GM18511 (cell line): ENCODE data around the gene SLC39A12.

Experiments used
- ATAC-seq: cut with Tn5 transposase; IDR thresholded peaks from one replicate; pipeline ENCODE4 v1.9.1; 2021; ENCODE audit warnings: mild to moderate bottlenecking, moderate library complexity; ENCODE audit not compliant: unreplicated experiment

SLC39A12 gene

DNA sequence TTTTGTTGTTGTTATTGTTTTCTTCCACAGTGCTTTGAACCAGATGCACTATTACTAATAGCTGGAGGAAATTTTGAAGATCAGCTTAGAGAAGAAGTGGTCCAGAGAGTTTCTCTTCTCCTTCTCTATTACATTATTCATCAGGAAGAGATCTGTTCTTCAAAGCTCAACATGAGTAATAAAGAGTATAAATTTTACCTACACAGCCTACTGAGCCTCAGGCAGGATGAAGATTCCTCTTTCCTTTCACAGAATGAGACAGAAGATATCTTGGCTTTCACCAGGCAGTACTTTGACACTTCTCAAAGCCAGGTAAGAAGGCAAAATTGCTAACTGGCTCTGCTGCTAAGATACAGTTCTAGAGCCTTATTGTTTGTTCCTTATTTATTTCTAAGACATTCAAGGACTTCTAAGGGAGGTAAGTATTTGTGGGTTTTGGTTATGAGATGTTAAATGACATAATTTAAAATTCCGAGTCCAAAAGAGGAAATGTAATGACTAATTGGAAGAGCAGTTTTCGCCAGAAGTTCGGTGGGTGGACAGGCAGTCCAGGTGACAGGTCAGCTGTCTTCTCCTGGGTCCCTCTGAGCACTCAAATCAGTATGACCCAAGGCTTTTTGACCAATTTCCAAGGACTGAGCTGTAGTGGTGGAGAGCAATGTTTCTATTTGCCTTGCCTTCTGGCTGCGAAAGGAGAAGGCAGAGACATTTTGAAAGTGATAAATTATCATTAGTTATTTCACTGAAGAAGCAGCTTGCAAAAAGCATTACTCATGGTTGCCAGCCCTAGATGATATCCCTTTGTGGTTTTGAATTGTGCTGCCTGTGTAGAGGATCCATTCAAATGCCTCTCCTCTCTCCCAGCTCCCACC lies 10.1 kb downstream of the SLC39A12 start:
- ATAC-seq: no peak

DNA sequence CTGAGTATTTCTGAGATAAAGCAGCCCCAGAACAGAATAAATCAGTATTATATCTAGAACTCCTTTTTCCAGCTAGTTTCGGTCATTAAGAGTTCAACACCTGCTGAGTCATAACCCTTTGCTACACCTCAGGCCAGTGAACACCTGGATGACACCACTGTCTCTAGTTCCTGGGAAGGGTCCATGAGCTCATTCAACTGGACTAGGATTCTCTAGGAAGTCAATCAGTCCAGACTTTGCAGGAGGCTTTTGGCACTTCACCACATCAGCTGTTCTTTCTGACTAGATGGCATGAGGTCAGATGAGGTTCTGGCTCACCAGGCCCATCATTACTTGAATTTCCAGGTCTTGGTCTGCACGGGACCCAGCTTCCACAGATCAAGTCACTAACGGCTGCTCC lies 11.7 kb downstream of the SLC39A12 start:
- ATAC-seq: no peak

DNA sequence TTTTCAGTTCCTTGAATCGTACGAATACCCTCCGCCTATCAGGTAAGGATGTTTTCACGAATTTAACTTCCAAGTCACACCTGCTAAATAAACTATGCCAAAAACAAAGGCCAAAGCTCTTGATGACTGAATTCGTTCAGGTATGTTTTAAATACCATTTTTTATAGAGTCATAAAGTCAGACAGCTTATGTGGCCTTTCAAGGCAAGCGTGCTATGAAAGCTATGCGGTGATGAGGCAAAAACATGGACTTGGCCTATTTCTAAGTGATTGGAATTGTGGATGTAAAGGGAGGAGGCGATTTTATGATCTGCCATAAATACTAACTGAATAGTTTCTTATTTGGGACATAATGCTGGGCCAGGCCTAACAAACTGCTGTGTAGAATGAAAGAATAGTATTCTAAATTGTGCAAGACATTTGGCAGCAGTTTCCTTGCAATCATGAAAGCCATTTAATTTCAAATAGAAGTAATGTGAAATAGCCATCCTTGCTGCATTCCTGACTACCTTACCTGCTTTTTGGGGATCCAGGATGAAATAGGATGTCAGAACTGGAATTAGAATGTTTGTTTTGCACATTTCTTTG lies 14.0 kb downstream of the SLC39A12 start:
- no peak for ATAC-seq

DNA sequence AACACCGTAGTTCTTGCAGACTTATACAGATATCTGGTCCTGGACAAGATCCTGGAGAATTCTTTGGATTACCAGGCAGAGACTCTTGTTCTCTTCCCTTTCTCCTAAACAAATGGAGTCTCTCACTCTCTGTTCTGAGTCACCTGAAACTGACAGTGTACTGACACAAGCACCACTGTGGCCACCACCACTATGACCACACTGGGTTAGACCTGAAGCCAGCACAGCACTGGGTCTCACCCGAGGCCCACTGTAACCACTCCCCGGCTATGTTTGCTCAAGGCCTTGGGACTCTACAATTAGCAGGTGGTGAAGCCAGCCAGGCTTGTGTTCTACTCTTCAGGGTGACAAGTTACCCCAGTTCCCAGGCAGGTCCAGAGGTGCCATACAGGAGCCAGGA lies 22.8 kb downstream of the SLC39A12 start:
- ATAC-seq: no peak

- ATAC-seq: no peak
These were observed 29.3 kb downstream of the SLC39A12 start for GRCh38 chr10:17980846-17981565.

DNA sequence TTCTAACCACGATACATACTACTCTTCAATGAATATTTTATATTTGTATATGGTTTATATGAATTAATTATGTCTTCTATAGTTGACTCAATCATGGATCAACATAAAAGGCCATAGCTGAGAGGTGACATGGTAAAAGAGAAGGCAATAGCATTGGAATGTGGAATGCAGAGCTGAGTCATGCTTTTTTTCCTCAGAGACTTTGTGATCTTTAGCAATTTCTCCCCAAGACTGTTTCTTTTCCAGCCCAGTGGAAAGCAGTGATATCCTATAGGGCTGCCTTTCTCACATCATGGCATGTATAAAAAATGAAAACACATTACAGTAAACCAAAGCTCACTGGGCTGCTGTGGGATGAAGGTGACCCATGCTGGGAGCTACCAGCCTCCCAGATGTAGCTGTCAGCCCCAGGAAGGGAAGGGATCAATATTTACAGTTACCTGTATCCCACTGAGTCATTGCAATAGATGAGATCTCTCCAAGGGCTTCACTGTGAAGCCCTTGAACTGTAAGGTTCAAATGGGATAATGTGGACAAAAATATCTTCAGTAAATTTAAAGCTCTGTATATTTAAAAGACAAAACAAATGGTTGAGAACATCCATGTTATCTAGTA lies 30.2 kb downstream of the SLC39A12 start:
- ATAC-seq: no peak

DNA sequence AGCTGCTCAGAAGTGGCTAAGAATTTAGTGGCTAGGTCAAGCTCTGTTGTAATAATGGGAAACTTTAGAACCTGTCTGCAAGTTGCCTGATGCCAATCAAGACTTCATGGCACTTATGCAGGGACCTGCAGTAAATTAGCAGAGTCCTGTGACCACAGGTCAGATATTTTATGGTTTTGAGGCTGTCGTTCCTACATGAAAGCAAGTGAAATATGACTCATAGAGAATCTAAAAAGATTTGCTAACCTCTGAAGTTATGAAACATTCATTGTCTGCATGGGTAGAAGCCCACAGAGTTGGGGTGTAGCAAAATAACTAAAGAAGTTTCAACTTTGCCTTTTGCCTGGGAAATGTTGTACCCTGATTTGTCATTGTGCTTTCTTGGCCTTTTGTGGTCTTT lies 32.3 kb downstream of the SLC39A12 start:
- ATAC-seq: peak; percentile 94

DNA sequence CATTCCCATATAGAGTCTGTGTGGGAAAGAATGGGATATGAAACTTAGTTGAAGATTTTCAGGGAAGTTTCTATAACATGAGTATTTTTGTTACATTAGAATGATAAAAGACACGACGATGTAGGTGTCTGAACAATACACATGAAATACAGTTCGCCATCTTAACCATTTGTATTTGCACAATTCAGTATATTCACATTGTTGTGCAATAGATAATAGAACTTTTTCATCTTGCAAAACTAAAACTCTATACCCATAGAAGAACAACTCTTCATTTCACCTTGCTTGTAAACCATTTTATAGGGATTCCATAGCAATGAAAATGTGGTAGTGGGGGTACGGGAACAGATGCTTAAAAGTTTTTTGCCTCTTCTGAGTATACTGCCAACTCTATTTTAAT lies 32.8 kb downstream of the SLC39A12 start:
- no peak for ATAC-seq

GRCh38 chr10:17989908-17990767 lies 38.4 kb downstream of the SLC39A12 start:
- ATAC-seq: peak; percentile 93

GRCh38 chr10:17992266-17992665 lies 40.5 kb downstream of the SLC39A12 start:
- no peak for ATAC-seq

- ATAC-seq: no peak
These were observed 41.6 kb downstream of the SLC39A12 start for GRCh38 chr10:17993361-17993760.

- no peak for ATAC-seq
These were observed 48.9 kb downstream of the SLC39A12 start for GRCh38 chr10:18000601-18001000.

GRCh38 chr10:18005445-18005780 lies 53.7 kb downstream of the SLC39A12 start:
- ATAC-seq: no peak

- no peak for ATAC-seq
These were observed 54.2 kb downstream of the SLC39A12 start for GRCh38 chr10:18005781-18006456.

GRCh38 chr10:18008986-18009385 lies 57.3 kb downstream of the SLC39A12 start:
- ATAC-seq: no peak

GRCh38 chr10:18010050-18010449 lies 58.3 kb downstream of the SLC39A12 start:
- no peak for ATAC-seq

DNA sequence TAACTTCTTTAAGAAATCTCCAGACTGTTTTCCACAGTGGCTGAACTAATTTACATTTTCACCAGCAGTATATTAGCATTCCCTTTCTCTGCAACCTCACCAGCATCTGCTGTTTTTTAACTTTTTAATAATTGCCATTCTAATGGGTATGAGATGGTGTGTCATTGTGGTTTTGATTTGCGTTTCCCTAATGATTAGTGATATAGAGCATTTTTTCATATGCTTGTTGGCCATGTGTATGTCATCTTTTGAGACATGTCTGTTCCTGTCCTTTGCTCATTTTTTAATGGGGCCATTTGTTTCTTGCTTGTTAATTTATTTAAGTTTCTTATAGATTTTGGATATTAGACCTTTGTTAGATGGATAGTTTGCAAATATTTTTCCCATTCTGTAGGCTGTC lies 68.8 kb downstream of the SLC39A12 start:
- ATAC-seq: no peak

DNA sequence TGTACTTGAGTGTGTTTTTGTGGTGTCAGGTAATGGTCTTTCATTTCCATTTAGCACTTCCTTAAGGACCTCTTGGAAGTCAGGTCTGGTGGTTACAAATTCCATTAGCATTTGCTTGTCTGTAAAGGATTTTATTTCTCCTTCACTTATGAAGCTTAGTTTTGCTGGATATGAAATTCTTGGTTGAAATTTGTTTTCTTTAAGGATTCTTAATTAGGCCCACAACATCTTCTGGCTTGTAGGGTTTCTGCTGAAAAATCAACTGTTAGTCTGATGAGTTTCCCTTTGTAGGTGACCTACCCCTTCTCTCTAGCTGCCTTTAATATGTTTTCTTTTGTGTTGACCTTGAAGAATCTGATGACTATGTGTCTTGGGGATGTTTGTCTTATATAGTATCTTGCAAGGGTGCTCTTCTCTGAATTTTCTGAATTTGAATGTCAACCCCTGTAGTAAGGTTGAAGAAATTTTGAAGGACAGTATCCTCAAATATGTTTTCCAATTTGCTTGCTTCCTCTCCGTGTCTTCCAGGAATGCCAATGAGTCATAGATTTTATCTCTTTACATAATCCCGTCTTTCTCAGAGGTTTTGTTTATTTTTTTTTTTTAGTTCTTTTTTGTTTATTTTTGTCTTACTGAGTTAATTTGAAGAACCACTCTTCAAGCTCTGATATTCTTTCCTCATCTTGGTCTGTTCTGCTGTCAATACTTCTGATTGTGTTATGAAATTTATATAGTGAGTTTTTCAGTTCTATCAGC lies 70.2 kb downstream of the SLC39A12 start:
- ATAC-seq: no peak
